ENCODE measurements around the gene AJAP1.

DNA sequence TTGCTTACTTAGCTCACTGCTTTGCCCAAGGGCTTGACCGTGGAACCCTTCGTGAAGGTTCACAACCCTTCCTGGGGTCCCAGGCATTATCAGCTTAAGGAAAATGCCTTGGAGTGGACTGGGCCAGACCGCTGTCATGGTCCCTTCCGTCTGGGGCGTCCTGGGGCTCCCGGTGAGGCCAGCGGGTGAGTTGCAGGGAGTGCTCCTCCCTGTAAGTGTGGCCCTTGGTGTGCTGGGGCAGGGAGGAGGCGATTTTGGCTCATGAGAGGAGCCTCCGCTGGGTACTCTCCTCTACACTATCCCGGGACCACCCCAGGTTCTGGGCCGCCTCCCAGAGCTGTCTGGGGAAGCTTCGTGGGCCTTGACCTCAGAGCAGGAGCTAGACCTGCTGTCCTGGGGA lies 48.1 kb downstream of the AJAP1 start:
- TF ChIP-seq CTCF (IDR thresholded peaks at IDR 0.05) (no peak), POLR2A (IDR thresholded peaks at IDR 0.05) (no peak)
